ENCODE measurements around the gene MROH2B.

- TF ChIP-seq CSDC2 (CRISPR knock-in tag; IDR thresholded peaks at IDR 0.05) (no peak), GLIS3 (CRISPR knock-in tag; IDR thresholded peaks at IDR 0.05) (no peak), PPARA (CRISPR knock-in tag; IDR thresholded peaks at IDR 0.05; ENCODE audit: borderline replicate concordance) (no peak), ZNF565 (CRISPR knock-in tag; conservative IDR thresholded peaks at IDR 0.05; ENCODE audit: low read depth) (no peak), SNAI2 (CRISPR knock-in tag; IDR thresholded peaks at IDR 0.05) (no peak), TOX (CRISPR knock-in tag; IDR thresholded peaks at IDR 0.05; ENCODE audit: borderline replicate concordance) (no peak), PATZ1 (CRISPR knock-in tag; IDR thresholded peaks at IDR 0.05; ENCODE audit: borderline replicate concordance) (no peak), CREB5 (CRISPR knock-in tag; IDR thresholded peaks at IDR 0.05; ENCODE audit: low read depth) (no peak), ZNF70 (CRISPR knock-in tag; IDR thresholded peaks at IDR 0.05) (no peak), RARB (CRISPR knock-in tag; IDR thresholded peaks at IDR 0.05) (no peak), ZFP30 (CRISPR knock-in tag; IDR thresholded peaks at IDR 0.05) (no peak)
- TF ChIP-seq, protein P1, sequence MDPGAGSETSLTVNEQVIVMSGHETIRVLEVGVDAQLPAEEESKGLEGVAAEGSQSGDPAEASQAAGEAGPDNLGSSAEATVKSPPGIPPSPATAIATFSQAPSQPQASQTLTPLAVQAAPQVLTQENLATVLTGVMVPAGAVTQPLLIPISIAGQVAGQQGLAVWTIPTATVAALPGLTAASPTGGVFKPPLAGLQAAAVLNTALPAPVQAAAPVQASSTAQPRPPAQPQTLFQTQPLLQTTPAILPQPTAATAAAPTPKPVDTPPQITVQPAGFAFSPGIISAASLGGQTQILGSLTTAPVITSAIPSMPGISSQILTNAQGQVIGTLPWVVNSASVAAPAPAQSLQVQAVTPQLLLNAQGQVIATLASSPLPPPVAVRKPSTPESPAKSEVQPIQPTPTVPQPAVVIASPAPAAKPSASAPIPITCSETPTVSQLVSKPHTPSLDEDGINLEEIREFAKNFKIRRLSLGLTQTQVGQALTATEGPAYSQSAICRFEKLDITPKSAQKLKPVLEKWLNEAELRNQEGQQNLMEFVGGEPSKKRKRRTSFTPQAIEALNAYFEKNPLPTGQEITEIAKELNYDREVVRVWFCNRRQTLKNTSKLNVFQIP (CRISPR knock-in tag; IDR thresholded peaks at IDR 0.05; ENCODE audit: borderline replicate concordance, low read depth), result no peak
These were observed 84.5 kb downstream of the MROH2B start for GRCh38 chr5:40986666-40987065.
